Nephron (organoid): ENCODE measurements around the gene TMPRSS9.
"Not testable (repeated sequence)": the region's sequence is repeated elsewhere in the genome, so short reads cannot be mapped to it uniquely, and the experiment has no call there.

Experiments used
- H3K27ac Mint-ChIP-seq, 3 experiments: 2 replicates each; pipeline ENCODE4 v1.8.0; 2020; ENCODE audit warnings: mixed read lengths in 3 of 3, mild to moderate bottlenecking in 2 of 3, moderate library complexity in 1 of 3
- H3K27me3 Mint-ChIP-seq: 2 replicates; pipeline ENCODE4 v1.8.0; 2021; ENCODE audit warnings: low read depth, mild to moderate bottlenecking, moderate library complexity, mixed read lengths
- H3K36me3 Mint-ChIP-seq: 2 replicates; pipeline ENCODE4 v1.8.0; 2020; ENCODE audit warnings: low read depth, mixed read lengths
- H3K4me1 Mint-ChIP-seq: 2 replicates; pipeline ENCODE4 v1.8.0; 2020; ENCODE audit warnings: mixed read lengths
- H3K4me3 Mint-ChIP-seq, 3 experiments: 2 replicates each; pipeline ENCODE4 v1.8.0; 2020; ENCODE audit warnings: mild to moderate bottlenecking in 3 of 3, mixed read lengths in 3 of 3, moderate library complexity in 2 of 3
- H3K9me3 Mint-ChIP-seq: 2 replicates; pipeline ENCODE4 v1.8.0; 2020; ENCODE audit warnings: mixed read lengths
- CTCF ChIP-seq, 3 experiments: fragments of 200-600 bp; sonication (generic); IDR thresholded peaks; one replicate each; pipeline ENCODE4 v1.5.0; 2021; ENCODE audit warnings: antibody characterized with exemption in 3 of 3; ENCODE audit not compliant: unreplicated experiment in 3 of 3

TMPRSS9 gene

GRCh38 chr19:2345794-2346663 lies 14.0 kb upstream of the TMPRSS9 start:
- Mint-ChIP-seq H3K4me3 (no peak overlapping the region), H3K27ac (peak overlapping the region in 2 of 3 experiments; percentile 32 to 33), H3K4me1 (peaks cover 6% of the 10 kb centered on the region), H3K36me3 (peaks cover 6% of the 10 kb centered on the region), H3K9me3 (no peaks in the 10 kb centered on the region), H3K27me3 (no peaks in the 10 kb centered on the region)
- TF ChIP-seq CTCF (IDR thresholded peaks at IDR 0.05; ENCODE audit: unreplicated experiment in 3 of 3): no peak

- not testable (repeated sequence) for H3K9me3 Mint-ChIP-seq, H3K27me3 Mint-ChIP-seq, H3K27ac Mint-ChIP-seq, H3K36me3 Mint-ChIP-seq, H3K4me3 Mint-ChIP-seq, H3K4me1 Mint-ChIP-seq
Measured at GRCh38 chr19:2349818-2350217, 10.2 kb upstream of the TMPRSS9 start.

GRCh38 chr19:2350656-2351055 lies 9.4 kb upstream of the TMPRSS9 start:
- no peaks in the 10 kb centered on the region for H3K9me3 Mint-ChIP-seq
- H3K27ac Mint-ChIP-seq: no peak overlapping the region
- H3K4me3 Mint-ChIP-seq: no peak overlapping the region
- H3K36me3 Mint-ChIP-seq: peaks cover 4% of the 10 kb centered on the region
- TF ChIP-seq CTCF (IDR thresholded peaks at IDR 0.05; ENCODE audit: unreplicated experiment in 3 of 3): no peak
- peaks cover 5% of the 10 kb centered on the region for H3K4me1 Mint-ChIP-seq
- no peaks in the 10 kb centered on the region for H3K27me3 Mint-ChIP-seq

- H3K9me3 Mint-ChIP-seq: no peaks in the 10 kb centered on the region
- no peak overlapping the region for H3K27ac Mint-ChIP-seq
- peaks cover 2% of the 10 kb centered on the region for H3K27me3 Mint-ChIP-seq
- H3K36me3 Mint-ChIP-seq: no peaks in the 10 kb centered on the region
- TF ChIP-seq CTCF (IDR thresholded peaks at IDR 0.05; ENCODE audit: unreplicated experiment in 3 of 3): no peak
- H3K4me3 Mint-ChIP-seq: no peak overlapping the region
- no peaks in the 10 kb centered on the region for H3K4me1 Mint-ChIP-seq
Measured at GRCh38 chr19:2351591-2351990, 8.5 kb upstream of the TMPRSS9 start.

GRCh38 chr19:2352121-2352520 lies 7.9 kb upstream of the TMPRSS9 start:
- Mint-ChIP-seq H3K9me3 (no peaks in the 10 kb centered on the region), H3K27ac (no peak overlapping the region), H3K27me3 (peaks cover 5% of the 10 kb centered on the region), H3K36me3 (no peaks in the 10 kb centered on the region), H3K4me1 (no peaks in the 10 kb centered on the region), H3K4me3 (no peak overlapping the region)
- TF ChIP-seq CTCF (IDR thresholded peaks at IDR 0.05; ENCODE audit: unreplicated experiment in 3 of 3): no peak

GRCh38 chr19:2353159-2353886 lies 6.7 kb upstream of the TMPRSS9 start:
- H3K36me3 Mint-ChIP-seq: no peaks in the 10 kb centered on the region
- no peaks in the 10 kb centered on the region for H3K9me3 Mint-ChIP-seq
- TF ChIP-seq CTCF (IDR thresholded peaks at IDR 0.05; ENCODE audit: unreplicated experiment in 3 of 3): no peak
- H3K4me3 Mint-ChIP-seq: no peak overlapping the region
- H3K27ac Mint-ChIP-seq: no peak overlapping the region
- peaks cover 9% of the 10 kb centered on the region for H3K27me3 Mint-ChIP-seq
- no peaks in the 10 kb centered on the region for H3K4me1 Mint-ChIP-seq
